ENCODE measurements around the gene GRID1. TPM values are rescaled to one million over a fixed set of nuclear protein-coding genes. Genes with fewer than 3 reads are reported as not detected.

GRID1 gene
- total RNA-seq, 1 donor from 2014 or later: 1.4 TPM

GRCh38 chr10:85611746-85612377 lies 754.7 kb downstream of the GRID1 start:
- DNase-seq: no peak

DNA sequence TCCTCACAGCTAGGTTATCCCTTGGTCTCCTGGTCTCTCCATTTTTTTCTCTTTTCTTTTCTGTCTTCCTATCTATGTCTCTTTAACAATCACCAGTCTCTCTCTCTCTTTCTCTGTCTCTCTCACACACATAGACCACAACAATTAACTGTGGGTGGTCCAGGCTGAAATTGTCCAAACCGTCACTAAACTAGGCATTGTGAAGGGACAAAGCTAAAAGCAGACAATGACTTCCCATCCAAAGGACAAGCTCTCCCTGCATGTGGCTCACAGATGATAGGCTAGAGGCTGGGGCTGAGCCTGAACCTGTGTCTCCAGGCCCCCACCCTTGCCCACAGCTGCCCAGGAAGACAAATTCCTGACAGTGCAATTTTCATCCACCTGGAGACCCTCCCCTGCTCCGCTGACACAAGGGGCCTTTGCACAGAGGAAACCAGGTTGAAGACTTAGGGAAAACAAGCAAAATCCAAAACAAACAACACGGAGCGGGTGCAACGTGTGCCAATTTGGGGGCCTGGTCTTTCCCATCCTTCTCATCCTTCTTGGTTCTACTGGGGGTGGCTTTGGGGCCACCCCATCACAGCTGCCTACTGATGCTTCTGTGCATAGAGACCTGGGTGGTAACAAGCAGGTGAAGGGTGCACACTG lies 755.4 kb downstream of the GRID1 start:
- DNase-seq: no peak

DNA sequence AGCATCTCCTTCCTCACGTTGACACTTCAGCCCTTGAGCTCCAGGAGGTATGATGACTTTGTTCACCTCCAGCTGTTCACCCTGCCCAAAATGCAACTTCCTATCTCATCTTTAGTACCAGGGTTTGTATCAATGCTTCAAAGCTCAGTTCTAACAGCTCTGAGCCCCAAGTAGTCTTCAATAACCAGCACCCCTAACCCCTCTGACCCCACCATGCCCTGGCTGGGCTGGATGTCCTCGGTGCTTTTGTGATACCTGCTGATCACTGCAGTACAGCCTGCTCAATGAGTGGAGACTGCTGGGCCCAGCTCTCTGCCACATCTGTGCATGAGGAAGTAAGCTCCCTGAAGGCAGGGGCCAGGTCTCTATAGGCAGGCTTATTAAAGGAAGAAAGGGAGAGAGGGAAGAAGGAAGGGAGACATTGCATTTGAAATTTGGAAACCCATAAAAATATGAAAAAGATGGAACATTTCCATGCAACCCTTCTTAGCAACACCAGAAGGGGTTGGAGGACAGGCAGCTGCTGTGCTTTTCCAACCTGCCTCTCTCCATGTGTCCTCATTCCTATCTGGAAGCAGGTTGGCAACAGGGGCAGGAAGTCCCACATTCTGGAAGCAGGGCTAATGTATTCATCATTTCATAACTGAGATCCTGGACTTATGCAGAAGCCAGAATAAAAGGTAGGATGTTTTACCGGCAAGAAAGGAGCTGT lies 756.1 kb downstream of the GRID1 start:
- DNase-seq: no peak

GRCh38 chr10:85609509-85609908 lies 757.1 kb downstream of the GRID1 start:
- no peak for DNase-seq

GRCh38 chr10:85608706-85609105 lies 757.9 kb downstream of the GRID1 start:
- no peak for DNase-seq

- no peak for DNase-seq
Measured at GRCh38 chr10:85607043-85607695, 759.4 kb downstream of the GRID1 start.

- DNase-seq: no peak
Measured at GRCh38 chr10:85606401-85606800, 760.2 kb downstream of the GRID1 start.

GRCh38 chr10:85604884-85605283 lies 761.7 kb downstream of the GRID1 start:
- DNase-seq: peak; percentile 66

DNA sequence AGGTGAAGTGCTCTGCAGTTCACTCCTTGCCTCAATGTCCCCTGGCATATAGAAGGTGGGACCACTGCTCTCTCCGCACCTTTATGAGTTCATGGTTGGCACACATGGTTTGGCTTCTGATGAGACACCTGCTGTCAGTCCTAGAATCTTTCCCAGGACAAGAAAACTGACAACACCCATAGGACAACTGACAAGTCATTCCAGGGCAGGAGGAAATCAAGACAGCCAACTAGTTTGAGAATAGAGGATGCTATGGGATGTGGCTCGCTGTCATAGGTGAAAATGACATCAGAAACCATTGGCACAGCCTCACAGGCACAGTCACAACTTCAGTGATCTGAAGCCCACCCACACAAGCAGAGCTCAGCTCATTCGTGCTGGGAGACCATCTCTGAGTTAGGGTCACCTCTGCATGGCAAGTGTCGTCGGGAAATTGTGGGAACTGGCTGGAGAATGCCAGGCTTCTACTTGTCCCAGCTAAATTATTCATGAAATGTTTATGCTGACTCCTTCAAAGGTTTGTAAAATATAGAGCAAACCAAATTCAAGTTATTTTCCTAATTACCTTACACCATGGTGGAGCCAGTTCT lies 762.4 kb downstream of the GRID1 start:
- no peak for DNase-seq

GRCh38 chr10:85603151-85603940 lies 763.2 kb downstream of the GRID1 start:
- DNase-seq: no peak

DNA sequence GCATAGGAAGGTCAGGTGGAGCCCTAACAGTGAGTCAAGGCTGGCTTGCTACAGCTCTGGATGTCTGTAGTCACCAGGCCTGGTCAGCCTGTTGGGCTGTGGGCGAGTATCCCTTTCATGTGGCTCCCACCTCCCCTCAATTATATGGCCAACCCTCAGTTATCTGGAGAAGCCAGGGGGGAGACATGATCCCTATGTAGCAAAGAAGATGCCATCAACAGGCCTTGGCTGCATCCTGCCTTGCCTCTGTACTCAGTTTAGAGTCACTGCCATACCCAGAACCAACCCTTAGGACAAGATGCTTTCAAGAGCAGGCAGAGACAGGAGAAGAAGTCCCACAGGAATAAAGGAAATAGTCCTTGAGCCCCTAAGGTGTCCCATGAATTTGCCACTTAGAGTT lies 763.9 kb downstream of the GRID1 start:
- DNase-seq: no peak

DNA sequence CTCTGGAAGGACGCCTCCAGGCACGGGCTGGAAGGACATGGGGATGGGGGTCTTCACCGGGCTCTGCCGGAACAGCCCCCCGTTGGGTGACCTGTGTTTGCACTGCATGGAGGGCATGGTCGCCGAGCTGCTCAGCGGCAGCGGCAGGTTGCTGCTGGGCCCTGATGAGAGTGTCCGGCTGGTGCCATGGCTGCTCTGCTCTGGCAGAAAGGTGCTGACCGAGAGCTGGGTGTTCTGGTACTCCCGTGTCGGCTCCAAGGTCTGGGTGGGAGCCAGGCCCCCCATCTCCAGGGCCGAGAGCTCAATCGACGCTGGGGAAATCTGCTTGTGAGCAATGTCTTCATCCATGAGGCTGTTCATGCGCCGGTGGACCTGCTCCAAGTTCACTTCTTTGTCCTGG lies 764.3 kb downstream of the GRID1 start:
- DNase-seq: no peak

GRCh38 chr10:85601526-85601925 lies 765.1 kb downstream of the GRID1 start:
- DNase-seq: no peak

GRCh38 chr10:85600744-85601081 lies 765.9 kb downstream of the GRID1 start:
- no peak for DNase-seq

- no peak for DNase-seq
Measured at GRCh38 chr10:85600026-85600743, 766.4 kb downstream of the GRID1 start.

- no peak for DNase-seq
Measured at GRCh38 chr10:85599081-85599480, 767.5 kb downstream of the GRID1 start.

DNA sequence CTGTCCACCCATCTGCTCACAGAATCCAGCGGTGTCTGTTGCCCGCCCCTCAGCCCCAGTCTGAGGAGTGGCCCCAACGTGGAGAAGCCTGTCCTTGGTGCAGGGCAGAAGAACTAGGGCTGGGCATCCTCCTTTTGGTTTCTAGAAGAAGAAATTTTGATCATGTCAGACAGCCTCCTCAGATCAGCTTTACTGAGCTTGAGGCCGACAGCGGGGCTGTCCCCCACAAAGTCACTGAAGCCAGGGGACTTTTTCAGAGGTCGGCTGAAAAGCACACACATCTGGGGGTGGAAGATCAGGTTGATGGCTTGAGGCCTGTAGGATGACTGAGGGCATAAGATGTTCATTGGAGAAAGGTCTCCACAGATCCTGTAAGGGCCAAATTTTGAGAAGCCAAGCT lies 767.9 kb downstream of the GRID1 start:
- no peak for DNase-seq

- no peak for DNase-seq
Measured at GRCh38 chr10:85597006-85597405, 769.6 kb downstream of the GRID1 start.

DNA sequence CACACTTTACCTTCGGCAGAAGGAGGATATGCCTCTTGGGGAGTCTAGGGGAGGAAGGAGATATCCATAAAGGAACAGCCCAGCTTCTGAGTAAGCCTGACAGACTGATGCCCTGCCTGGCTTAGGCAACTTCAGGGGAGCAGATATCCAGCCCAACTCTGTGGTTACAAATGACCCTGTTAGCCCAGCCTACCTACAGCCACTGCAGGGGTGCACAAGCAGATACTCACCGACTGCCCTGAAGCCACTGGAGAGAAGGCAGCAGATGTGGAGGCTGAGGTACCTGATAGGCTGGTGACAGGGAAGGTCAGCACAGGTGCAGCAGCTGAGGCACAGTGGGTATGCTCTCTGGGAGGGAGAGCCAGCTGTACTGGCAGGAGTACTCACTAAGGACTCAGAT lies 770.2 kb downstream of the GRID1 start:
- no peak for DNase-seq

DNA sequence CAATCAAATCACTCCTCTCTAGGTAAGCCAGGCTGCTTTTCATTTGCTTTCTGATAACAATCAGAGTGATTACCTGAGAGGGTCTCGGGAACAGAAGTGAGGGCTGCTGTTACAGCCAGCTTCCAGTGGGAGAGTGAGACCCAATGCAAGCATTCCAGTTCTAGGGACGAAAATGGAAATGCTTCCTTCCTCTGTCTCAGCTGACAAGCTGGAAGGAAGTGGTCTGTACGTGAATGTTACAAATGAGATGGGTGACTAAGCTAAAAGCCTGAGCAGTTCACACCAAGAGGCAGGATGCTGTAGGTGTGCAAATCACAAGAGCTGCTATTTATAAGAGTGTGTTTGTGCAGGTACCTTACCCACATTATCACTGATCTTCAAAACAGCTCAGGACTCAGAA lies 772.4 kb downstream of the GRID1 start:
- no peak for DNase-seq

GRCh38 chr10:85593226-85593772 lies 773.3 kb downstream of the GRID1 start:
- DNase-seq: no peak
